GM18517 (cell line): ENCODE results near the gene ARSG.
"Not testable (repeated sequence)": the region's sequence is repeated elsewhere in the genome, so short reads cannot be mapped to it uniquely, and the experiment has no call there.

ENCODE experiments used
- ATAC-seq: cut with Tn5 transposase; IDR thresholded peaks from one replicate; pipeline ENCODE4 v1.9.1; 2021; ENCODE audit warnings: mild to moderate bottlenecking, moderate library complexity; ENCODE audit not compliant: unreplicated experiment

ARSG gene

DNA sequence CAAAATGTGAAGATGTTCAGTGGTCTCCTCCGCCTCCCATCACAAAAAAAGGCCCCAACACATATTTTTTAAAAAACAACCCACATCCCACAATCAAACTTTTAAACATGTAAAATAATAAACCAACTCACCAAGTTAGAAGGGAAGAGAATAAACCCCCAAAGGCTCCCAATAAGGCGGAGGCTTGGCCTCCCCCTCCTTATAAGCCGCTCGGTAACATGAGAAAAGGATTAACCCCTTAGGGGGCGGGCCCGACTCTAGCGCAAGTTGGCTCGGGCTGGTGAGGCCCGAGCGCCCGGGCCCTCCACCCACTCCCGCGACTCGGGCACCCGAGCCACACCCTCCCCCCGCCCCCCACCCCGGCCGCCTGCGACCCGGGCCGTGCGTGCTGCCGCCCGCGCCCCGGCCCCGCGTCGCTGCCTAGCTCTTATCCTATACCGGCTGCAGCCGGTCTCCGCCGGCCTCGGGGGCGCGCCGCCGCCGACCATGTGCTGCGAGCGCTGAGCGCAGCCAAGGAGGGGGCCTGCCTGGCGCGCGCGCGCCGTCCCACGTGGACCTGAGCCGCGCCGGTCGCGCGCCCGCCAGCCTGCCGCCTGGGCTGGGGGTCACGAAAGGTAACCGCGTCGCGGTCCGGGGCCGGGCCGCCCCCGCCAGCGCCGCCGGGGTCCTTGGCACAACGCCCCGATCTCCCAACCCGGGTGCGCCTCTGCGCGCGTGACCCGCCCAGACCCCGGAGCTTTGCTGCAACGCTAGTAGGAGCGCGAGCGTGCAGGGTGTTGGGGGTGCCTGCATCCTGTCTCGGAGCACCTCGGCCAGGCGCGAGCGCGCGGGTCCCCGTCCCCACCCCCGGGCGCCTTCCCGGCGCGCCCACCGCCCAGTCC is at the start of gene ARSG, which contains the start of gene SLC16A6:
Gene ARSG, plus strand, starts transcription at position 541 of the 881 bp plus-strand sequence. CDS start 15,999 bp downstream, outside the sequence.
Gene SLC16A6, minus strand, starts transcription at position 173 of the 881 bp plus-strand sequence. CDS start 12,807 bp downstream, outside the sequence.
- ATAC-seq = peak; percentile 39

DNA sequence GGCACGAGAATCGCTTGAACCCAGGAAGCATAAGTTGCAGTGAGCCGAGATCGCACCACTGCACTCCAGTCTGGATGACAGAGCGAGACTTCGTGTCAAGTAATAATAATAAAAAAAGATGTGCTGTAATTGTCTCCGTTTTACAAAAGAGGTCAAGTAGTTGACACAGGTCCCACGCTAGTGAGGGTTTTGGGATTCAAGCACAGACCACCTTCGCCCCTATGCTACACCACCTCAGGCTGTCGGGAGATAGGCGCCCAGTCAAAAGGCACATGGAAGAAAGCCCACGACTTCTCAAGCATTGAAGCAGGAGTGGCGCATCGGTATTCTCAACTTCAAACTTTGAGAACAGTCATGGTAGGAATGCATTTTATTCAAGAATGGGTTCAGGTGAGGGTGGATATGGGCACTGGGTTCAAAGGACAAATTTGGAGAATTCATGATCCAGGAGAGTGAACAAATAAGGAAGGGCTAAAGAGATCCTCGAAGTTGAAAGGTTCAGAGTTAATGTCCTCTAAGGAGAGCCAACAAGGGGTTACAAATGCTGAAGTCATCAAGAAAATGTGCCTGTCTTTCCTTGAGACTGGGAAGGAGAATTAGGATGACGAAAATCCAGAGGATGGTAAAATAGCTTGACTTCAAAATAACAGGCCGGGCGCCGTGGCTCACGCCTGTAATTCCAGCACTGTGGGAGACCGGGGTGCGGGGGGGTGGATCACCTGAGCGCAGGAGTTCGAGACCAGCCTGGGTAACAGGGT is 44.8 kb upstream of the ARSG start:
- no peak for ATAC-seq

DNA sequence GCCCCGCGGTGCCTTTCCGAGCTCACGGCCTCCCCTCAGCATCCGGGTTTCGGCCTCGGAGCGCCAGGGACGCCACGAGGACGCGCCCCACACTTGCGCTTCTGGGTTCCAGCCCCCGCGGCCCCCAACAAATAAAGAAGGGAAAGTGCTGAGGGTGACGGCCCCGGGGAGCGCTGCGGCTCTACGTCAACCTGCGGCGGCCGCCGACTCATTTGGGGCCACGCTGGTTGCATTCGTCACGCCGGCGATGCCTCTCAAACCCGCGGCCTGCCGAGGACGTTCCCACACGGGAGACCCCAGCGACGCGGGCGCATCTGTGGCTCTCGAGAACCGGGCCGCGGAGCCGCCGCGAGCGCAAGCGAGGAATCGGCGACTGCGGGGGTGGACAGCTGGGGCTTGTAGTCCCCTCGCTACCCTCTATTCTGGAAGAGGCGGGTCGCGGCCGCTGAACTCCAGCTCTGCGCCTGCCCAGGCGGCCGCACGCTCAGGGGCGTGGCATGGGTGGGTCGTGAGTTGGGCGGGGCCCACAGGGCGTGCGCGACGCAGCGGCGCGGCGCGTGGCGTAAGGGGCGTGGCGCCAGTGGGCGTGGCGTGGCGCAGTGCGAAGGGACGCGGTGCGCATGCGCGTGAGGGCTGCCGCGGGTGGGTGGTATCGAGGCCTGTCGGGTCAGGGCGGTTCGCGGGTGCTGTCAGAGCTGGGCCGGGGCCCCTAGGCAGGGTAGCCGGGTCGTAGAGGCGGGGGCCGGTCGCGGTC is 43.7 kb upstream of the ARSG start, which contains the start of gene AMZ2:
Gene AMZ2, plus strand, starts transcription at position 599 of the 754 bp plus-strand sequence. CDS start 2,145 bp downstream, outside the sequence.
- peak; percentile 84 for ATAC-seq

DNA sequence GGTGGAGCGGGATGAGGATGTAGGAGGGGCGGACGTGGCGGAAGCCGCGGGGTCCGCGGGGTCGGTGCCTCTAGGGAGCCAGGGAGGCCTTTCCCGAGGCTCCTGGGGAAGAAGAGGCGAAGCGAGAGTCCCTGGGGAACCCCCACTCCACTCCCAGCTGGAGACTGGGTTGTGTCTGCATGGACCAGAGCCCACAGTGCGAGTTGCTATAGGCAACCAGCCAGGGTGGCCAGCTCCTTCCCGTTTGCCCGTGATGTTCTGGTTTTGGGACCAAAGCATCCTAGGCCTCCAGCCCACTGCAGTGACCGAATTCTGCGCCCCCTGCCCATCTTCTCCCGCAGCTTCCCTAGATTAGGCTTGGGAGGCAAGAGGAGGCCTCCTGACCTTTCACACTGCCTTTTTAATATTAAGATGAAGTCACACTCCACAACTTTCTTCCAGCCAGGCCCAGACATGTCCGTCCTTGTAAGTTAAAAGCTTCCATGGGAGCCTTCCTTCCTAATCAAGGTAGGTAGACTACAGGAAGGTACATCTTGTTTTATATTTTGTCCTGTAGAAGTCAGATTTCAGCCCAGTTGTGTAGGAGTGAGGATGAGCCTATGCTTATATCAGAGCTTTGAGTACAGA is 43.0 kb upstream of the ARSG start:
- ATAC-seq = peak; percentile 32

DNA sequence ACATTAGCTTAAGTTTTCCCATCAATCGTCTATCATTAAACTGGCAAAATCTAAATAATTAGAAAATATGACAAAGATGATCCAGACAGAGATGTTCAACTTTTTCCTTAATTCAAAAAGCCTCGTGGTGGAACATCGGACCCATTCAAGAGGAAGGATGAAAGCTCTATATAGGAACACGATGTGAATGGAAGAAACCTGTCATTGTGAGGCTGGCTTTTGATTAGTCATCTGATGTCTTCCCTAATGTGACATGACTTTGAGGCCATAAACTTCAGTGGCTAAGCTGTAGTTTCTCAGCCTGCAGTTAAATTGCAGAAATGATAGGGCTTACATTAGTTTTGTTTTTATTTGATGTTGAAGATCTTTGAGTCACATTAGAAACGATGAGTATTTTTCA is 42.4 kb upstream of the ARSG start:
- no peak for ATAC-seq

DNA sequence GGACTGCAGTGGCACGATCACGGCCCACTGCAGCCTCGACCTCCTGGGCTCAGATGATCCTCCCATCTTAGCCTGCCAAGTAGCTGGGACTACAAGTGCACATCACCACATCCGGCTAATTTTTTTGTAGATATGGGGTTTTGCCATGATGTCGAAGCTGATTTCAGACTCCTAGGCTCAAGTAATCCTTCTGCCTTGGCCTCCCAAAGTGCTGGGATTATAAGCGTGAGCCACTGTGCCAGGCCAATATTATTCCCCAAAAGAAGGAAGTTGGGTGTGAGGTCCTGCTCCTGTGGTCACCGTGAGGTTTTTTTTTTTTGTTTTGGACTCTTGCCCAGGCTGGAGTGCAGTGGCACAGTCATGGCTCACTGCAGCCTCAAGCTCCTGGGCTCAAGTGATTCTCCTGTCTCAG is 41.9 kb upstream of the ARSG start:
- ATAC-seq = no peak

DNA sequence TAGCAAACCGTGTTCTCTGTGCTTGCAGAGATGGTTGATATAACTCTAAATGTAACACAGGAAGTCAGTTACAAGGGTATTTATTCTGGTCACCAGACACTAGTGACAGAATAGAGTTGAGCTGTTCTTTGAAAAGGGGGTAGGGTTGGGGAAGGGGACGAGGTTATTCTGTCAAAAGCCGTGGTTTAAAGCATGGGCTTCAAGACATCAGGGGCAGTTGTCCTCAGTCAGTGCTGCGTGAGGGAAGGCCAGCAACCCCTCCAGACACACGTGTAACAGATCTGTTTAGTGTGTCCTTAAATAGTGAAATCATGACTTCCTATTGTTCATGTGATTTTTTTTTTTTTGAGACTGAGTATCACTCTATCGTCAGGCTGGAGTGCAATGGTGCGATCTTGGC is 37.9 kb upstream of the ARSG start:
- not testable (repeated sequence) for ATAC-seq

DNA sequence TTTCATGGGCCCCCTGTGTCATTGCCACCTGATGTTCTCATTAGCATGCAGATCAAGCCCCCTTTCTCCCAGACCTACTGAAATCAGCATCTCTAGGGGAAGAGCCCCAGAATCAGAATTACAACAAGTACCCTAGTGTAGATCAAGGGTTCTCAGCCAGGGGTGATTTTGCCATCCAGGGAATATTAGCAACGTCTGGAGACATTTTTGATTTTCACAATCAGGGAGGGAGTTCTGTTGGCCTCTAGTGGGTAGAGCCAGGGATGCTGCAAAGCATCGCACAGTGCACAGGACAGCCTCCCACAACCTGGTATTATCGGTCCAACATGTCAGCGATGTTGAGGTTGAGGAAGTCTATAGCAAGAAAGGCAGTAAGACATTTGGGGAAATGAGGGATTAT is 36.1 kb upstream of the ARSG start:
- ATAC-seq = no peak

DNA sequence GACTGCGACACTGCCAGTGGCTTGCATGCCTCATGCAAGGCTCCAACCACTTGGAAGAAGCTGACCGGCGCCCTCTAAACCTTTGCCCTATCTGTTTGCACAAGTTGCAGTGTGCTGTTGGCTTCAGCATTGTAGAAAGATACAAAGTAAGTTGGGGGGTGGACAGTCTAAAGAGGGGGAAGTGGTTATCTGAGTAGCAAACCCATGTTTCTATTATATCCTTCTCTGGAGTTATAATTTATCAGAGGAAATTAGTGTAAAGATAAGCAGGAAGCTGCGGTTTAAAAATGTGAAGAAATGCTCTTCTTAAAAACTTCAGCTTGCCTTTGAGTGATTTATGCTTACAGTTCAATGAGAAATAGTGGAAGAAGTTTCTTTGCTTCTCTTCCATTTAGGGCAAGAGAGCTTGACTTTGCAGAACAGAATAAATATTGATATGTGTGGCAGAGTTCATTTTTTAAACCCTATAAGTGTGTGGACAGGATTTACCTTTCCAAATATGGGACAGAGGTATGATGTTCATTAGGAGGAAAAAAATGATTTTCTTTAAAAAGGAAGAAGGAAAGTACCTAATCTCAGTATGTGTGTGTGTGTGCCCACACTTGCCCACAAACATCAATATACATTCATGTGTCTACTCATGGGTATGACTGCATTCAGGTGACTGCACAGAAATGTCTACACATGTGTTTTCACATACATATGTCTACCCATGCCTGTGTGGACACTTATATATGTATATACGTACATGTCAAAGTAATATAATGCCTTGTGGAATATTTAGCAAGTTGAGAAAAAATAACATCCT is 35.4 kb upstream of the ARSG start:
- ATAC-seq = no peak

DNA sequence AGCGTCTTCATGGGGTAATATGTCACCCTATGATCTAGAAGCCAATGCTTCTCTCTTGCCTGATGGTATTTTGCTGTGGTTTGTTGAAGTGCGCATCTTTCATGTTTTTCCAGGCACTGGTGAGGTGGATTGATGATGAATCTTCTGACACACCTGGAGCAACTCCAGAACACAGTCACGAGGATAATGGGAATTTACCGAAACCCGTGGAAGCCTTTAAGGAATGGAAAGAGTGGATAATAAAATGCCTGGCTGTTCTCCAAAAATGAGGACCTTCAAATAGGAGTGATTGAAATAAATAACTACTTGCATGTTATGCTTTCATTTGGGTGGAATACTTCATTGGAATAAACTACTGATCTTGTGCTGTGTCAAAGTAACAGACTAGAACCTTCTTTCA is 34.6 kb upstream of the ARSG start:
- ATAC-seq = not testable (repeated sequence)

DNA sequence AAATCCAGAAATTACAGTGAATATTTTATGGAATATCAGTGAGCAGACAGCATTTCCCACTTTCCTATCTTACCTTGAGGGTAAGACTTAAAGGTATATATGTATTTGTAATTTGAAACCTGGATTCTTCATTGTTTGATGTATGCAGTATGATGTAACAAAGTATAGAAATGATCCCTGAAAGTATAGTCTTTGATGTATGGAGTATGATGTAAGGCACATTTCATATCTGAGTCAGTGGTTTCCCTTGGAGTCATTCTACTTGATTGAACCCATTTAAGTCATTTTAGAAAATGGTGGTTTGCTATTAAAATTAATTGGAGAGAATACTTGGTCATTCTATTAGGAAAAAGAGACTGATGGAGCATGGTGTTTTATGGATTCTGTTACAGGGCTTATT is 33.4 kb upstream of the ARSG start:
- no peak for ATAC-seq

DNA sequence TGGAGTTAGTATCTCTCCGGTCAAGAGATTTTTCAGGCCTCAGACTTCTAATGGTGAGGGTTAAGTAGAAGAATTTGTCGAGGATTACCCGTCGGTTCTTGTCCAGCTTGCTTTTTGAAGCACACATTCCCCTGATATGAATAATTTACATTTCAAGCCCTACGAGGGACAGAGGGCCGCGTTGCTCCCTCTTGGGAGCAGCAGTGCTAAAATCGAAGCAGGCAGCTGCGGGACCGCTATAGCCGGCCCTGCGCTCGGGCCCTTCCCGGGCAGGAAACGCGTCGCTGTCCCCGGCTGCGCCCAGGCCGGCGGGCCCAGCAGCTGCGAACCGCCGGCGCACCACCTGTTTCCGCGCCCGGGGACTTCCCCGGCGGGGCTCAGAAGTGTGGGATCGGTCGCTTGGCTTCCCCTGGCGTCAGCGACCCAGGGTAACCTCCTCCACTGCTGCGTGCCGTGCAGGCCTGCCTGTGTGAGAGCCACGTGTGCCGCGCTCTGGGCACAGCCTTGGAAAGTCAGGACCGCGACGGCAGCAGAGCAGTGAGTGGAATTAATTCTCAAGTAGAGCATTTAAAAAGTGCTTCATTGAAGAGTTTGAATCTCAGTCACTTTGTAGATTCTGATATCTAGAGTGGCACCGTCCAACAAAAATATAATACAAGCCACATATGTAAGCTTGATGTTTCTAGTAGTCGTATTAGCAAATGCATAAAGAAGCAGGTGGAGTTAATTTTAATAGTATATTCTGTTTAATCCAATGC is 32.2 kb upstream of the ARSG start:
- ATAC-seq = peak; percentile 69

DNA sequence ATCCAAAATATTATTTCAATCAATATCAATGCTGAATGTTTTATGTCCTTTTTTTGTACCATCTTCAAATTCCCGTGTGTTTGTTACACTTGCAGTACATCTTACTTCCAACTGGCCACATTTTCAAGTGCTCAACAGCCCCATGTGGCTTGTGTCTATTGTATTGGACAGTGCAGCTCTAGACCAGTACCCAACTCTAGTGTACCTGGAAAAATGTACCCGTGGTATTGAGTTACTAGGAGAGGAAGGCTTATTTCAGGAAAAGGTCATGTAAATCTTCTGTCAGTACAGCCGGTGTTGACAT is 31.7 kb upstream of the ARSG start:
- not testable (repeated sequence) for ATAC-seq

DNA sequence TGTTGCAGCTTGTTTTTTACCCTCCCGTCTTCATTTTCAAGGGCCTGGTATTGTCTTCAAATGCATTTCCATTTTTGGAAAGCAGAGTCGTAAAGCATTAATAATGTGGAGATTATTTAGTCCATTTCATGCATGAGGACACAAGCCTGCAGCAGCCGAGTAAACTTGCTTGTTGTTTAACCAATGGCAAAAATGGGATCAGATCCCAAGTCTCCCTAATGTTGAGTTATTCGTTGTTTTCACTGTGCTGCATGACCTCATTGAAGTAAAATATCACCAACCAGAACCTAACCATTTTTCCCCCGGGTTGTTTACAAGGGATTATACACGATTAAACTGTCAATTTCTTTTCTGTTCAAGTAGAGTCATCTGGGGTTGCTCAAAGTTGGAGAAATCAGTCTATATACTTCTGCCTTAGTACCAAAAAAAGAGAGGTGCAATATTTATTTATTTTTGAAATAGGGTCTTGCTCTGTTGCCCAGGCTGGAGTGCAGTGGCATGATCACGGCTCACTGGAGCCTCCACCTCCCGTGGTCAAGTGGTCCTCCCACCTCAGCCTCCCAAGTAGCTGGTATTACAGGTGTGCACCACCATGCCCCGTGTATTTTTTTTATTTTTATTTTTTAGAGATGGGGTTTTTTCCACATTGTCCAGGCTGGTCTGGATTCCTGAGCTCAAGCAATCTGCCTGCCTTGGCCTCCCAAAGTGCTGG is 31.1 kb upstream of the ARSG start:
- ATAC-seq = no peak

DNA sequence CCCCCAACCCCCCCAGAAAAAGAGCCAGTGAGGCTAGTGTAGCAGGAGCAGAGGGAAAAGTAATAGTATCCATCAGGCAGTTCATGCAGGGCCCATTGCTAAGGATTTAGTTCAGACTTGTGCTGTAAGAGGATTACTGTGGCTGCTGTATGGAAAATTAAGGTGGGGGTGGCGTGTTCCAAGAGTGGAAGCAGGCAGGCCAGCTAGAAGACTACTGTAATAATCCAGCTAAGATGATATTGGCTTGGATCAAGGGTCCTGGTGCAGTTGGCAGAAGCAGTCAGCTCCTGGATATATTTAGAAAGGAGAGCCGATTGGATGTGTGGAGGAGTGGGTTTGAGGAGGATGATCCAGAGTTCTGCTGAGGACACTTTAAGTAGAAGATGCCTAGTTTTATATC is 28.8 kb upstream of the ARSG start:
- ATAC-seq = not testable (repeated sequence)

DNA sequence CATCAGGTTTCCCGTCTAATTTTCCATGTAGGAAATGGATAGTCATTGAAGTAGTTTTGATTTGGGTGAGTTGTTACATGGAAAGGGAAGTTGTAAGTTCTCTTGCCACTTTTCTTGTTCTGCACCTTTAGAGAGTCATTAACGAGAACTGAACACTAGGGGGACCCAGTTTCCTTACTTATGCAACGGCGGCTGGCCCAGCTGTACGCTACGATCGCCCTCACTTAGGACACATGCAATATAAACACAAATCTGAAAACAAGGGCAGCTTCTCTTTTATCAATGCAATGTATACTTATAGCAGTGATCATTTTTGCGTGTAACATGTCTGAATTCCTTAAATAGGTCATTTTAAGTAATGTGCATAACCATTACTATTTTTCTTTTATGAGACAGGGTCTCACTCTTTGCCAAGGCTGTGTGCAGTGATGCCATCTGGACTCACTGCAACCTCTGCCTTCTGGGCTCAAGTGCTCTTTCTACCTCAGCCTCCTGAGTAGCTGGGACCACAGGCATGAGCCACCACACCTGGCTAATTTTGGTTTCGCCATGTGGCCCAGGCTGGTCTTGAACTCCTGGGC is 28.1 kb upstream of the ARSG start:
- peak; percentile 48 for ATAC-seq

DNA sequence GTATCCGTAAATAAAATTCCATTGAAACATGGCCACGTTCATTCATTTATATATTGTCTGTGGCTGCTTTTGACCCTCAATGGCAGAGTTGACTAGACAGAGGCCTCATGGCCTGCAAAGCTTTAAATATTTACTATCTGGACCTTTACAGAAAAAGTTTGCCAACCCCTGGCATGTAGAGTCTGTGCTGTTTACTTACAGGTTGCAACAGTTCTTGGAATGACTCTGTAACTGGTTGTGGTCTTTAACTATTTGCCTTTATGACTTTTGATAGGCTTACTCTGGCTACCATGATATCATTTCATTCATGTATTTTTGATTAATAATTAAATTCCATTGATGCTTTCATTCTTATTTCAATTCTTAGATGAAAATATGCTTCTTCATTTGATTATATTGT is 25.5 kb upstream of the ARSG start:
- ATAC-seq = not testable (repeated sequence)

DNA sequence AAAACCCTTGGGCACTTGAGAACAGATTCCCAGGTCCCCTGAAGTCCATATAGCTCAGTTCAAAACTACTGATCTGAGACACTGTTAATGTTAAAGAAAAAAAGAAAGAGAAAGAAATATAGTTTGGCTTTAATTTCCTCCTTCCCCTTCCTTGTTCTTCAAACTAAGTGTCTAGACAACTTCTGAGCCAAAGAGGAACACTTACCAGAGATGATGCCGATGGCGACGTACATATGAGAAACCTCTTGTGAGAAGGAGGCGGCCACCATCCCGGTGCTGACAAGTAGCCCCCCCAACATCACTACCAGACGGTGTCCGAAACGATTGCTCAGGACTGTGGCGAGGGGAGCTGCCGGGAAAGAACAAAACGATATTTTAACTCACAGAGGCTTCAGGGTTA is 17.6 kb upstream of the ARSG start:
- no peak for ATAC-seq
